Thoracic aorta (tissue), 2 donors: Measurements from ENCODE around the gene GPC5. TPM values are rescaled to one million over a fixed set of nuclear protein-coding genes. Genes with fewer than 3 reads are reported as not detected.
"Not testable (repeated sequence)": the region's sequence is repeated elsewhere in the genome, so short reads cannot be mapped to it uniquely, and the experiment has no call there.

Source experiments
- ATAC-seq: fragments of 150-250 bp; one replicate; pipeline ENCODE4 v1.8.0; 2017; ENCODE audit warnings: low read depth; ENCODE audit not compliant: insufficient number of reproducible peaks, low FRiP score
- DNase-seq: peaks from one replicate; pipeline ENCODE4 v3.0.0-alpha.2; 2020; ENCODE audit warnings: low spot score
- H3K27ac ChIP-seq, 2 donors: fragments of 200-600 bp; sonication (generic); 1 replicate in 1 of 2; 2 replicates in 1 of 2; pipeline ENCODE4 v1.5.1; 2016; ENCODE audit warnings: mild to moderate bottlenecking in 2 of 2, moderate library complexity in 2 of 2
- H3K27me3 ChIP-seq: fragments of 200-600 bp; sonication (generic); replicated peaks from 2 replicates; pipeline ENCODE4 v1.6.0; 2016; ENCODE audit warnings: mild to moderate bottlenecking; ENCODE audit not compliant: insufficient read depth
- H3K36me3 ChIP-seq: fragments of 200-600 bp; sonication (generic); one replicate; pipeline ENCODE4 v1.5.1; 2016
- H3K4me1 ChIP-seq, 2 donors: fragments of 200-600 bp; sonication (generic); 1 replicate in 1 of 2; 2 replicates in 1 of 2; pipeline versions ENCODE4 v1.5.1 to v1.6.0; 2016; ENCODE audit warnings: low read depth in 2 of 2, mild to moderate bottlenecking in 1 of 2; ENCODE audit not compliant: control insufficient read depth in 1 of 2
- H3K4me3 ChIP-seq: fragments of 200-600 bp; sonication (generic); 2 replicates; pipeline ENCODE4 v1.5.1; 2016; ENCODE audit warnings: mild to moderate bottlenecking
- H3K9me3 ChIP-seq: fragments of 200-600 bp; sonication (generic); 2 replicates; pipeline ENCODE4 v1.5.1; 2016
- total RNA-seq, 2 donors: library from RNA; depleted of rRNA; stranded (reverse); fragments of >200 nt; gene quantifications; one replicate each; pipeline versions ENCODE4 v1.1.0 to v1.2.3, GENCODE V29; 2016
- TF ChIP-seq, protein P1 (sequence below): fragments of 200-600 bp; sonication (generic); IDR thresholded peaks from one replicate; pipeline ENCODE4 v1.5.1; 2019; ENCODE audit warnings: antibody characterized with exemption

GPC5 gene
- total RNA-seq, 2 donors from 2014 or later: 3.3 TPM; not detected in 1

DNA sequence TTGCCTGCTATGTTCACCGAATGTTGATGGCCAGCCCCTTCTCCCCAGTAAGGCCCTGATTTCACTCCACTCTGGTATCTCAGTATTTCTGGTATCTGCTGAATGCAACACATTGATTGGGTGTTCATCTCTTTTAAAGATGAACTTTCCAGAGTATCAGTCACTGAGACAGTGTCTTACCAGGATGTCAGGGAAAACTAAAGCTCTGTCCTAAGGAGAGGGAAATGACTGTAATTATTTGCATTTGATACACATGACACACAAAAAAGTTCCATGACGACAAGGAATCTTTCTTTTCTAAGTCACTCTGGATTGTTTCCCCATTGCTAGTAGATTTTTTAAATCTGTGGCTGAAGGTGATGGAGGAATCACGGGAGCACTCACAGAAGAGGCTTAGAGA lies 2.2 kb downstream of the GPC5 start:
- no peaks in the 10 kb centered on the region for H3K9me3 ChIP-seq
- no peaks in the 10 kb centered on the region for H3K27me3 ChIP-seq
- H3K4me3 ChIP-seq: no peak overlapping the region
- DNase-seq (no peak), ATAC-seq (no peak)
- H3K27ac ChIP-seq: no peak overlapping the region
- no peaks in the 10 kb centered on the region for H3K36me3 ChIP-seq
- peaks cover 0 to 15% of the 10 kb centered on the region in 2 donors for H3K4me1 ChIP-seq
- TF ChIP-seq, protein P1, sequence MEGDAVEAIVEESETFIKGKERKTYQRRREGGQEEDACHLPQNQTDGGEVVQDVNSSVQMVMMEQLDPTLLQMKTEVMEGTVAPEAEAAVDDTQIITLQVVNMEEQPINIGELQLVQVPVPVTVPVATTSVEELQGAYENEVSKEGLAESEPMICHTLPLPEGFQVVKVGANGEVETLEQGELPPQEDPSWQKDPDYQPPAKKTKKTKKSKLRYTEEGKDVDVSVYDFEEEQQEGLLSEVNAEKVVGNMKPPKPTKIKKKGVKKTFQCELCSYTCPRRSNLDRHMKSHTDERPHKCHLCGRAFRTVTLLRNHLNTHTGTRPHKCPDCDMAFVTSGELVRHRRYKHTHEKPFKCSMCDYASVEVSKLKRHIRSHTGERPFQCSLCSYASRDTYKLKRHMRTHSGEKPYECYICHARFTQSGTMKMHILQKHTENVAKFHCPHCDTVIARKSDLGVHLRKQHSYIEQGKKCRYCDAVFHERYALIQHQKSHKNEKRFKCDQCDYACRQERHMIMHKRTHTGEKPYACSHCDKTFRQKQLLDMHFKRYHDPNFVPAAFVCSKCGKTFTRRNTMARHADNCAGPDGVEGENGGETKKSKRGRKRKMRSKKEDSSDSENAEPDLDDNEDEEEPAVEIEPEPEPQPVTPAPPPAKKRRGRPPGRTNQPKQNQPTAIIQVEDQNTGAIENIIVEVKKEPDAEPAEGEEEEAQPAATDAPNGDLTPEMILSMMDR: no peak

DNA sequence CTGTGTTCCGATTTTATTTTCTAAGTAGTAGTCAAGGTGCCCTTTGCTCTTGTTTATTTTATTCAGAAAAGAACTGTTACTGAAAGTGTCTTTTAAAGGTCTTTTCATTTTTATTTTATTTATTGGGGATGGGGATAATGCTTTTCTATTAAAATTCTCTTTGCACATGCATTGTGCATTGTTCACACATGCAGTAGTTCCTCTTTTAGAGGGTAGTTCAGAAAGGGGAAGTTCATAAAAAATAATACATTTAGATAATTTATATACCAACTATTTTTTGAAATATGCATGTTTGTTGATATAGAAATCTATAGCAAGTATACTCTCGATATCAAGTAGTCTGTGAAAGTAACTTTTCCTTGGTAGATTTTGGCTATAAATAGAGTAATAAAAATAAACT lies 3.5 kb downstream of the GPC5 start:
- H3K4me1 ChIP-seq: peaks cover 0 to 15% of the 10 kb centered on the region in 2 donors
- H3K36me3 ChIP-seq: no peaks in the 10 kb centered on the region
- ATAC-seq (no peak), DNase-seq (no peak)
- H3K27ac ChIP-seq: no peak overlapping the region
- no peak overlapping the region for H3K4me3 ChIP-seq
- no peaks in the 10 kb centered on the region for H3K27me3 ChIP-seq
- TF ChIP-seq, protein P1: no peak
- H3K9me3 ChIP-seq: no peaks in the 10 kb centered on the region

DNA sequence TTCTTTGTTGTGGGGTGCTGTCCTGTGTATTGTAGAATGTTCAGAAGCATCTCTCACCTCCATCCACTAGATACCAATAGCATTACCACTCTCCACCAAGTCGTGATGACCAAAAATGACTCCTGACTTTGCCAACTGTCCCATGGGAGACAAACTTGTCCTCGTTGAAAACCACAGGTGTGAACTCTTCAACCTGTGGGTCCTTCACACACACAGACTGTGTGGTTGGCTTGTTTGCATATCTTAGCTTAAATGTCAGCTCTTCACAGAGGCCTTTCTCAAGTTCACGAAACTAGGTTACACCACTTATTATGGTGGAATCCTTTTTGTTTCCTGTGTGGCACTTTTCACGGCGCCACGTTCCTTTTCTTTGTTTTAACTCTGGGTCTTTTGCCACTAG lies 6.8 kb downstream of the GPC5 start:
- Histone ChIP-seq H3K4me3 (no peak overlapping the region), H3K27me3 (no peaks in the 10 kb centered on the region), H3K4me1 (no peaks in the 10 kb centered on the region), H3K9me3 (no peaks in the 10 kb centered on the region), H3K27ac (no peak overlapping the region), H3K36me3 (no peaks in the 10 kb centered on the region)
- DNase-seq: no peak
- ATAC-seq: no peak
- TF ChIP-seq, protein P1: no peak

DNA sequence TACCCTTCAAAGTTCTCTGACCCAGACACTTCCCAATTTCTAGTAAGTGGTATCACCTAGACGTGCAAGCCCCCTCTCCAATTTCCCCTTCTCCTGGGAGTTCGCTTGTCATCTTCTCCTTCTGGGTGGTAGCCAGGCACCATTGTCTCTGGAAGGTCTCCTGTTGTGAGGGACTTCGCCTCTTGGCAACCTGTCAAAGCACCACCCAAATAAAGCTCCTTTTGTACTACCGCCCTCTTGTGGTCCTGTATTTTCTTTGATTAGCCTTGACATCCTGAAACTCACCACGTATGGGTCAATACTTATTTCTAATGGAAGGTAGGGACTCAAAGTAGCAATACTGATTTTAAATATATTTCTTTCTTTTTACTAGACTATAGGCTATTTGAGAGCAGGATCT lies 8.2 kb downstream of the GPC5 start:
- Histone ChIP-seq H3K4me1 (no peaks in the 10 kb centered on the region), H3K9me3 (no peaks in the 10 kb centered on the region), H3K27ac (no peak overlapping the region), H3K36me3 (no peaks in the 10 kb centered on the region), H3K4me3 (no peak overlapping the region), H3K27me3 (no peaks in the 10 kb centered on the region)
- ATAC-seq (no peak), DNase-seq (no peak)
- TF ChIP-seq, protein P1: no peak

DNA sequence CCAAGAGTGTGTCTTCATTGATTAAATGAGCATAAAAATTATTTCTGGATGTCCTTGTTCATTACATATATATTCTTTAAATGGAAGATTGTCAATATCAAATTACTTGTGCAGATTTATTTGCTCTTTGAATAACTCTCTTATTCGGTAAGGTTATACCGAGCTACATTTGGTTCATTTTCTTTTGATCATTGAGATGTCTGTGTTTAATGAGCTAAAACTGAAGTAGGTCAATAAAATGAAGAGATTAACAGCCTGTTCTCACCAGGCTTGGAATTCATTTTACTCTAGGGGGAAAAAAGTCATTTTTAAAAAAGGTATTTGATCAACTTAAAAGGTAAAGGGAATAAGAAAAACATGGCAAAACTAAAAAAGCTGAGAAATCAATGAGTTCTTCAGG lies 10.6 kb downstream of the GPC5 start:
- TF ChIP-seq, protein P1: no peak
- DNase-seq: no peak

DNA sequence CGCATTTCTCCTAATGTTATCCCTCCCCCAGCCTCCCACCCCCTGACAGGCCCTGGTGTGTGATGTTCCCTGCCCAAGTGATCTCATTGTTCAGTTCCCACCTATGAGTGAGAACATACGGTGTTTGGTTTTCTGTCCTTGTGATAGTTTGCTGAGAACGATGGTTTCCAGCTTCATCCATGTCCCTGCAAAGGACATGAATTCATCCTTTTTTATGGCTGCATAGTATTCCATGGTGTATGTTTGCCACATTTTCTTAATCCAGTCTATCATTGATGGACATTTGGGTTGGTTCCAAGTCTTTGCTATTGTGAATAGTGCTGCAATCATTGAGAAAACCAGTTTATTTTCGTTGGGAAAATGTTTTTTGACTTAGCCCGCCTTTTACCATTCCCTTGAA lies 18.2 kb downstream of the GPC5 start:
- not testable (repeated sequence) for H3K36me3 ChIP-seq, H3K4me3 ChIP-seq, DNase-seq, H3K9me3 ChIP-seq, H3K4me1 ChIP-seq, H3K27me3 ChIP-seq, H3K27ac ChIP-seq, ATAC-seq

More for the DNA sequence above, 10.6 kb downstream of the GPC5 start:
- H3K27me3 ChIP-seq: no peaks in the 10 kb centered on the region
- no peaks in the 10 kb centered on the region for H3K36me3 ChIP-seq
- no peak for ATAC-seq
- H3K27ac ChIP-seq: no peak overlapping the region
- H3K4me3 ChIP-seq: no peak overlapping the region
- no peaks in the 10 kb centered on the region for H3K9me3 ChIP-seq
- no peaks in the 10 kb centered on the region for H3K4me1 ChIP-seq
